HG03342 (cell line): ENCODE data around the gene GSTT2B.
A peak's percentile ranks its signal among the peaks of the same experiment; 100 is the strongest.
"Not testable (repeated sequence)": the region's sequence is repeated elsewhere in the genome, so short reads cannot be mapped to it uniquely, and the experiment has no call there.

ENCODE experiments used
- ATAC-seq: cut with Tn5 transposase; IDR thresholded peaks from one replicate; pipeline ENCODE4 v1.9.1; 2021; ENCODE audit warnings: mild to moderate bottlenecking, moderate library complexity; ENCODE audit not compliant: unreplicated experiment

Gene GSTT2B

GRCh38 chr22:23949764-23950163 lies 11.2 kb downstream of the GSTT2B start:
- ATAC-seq = not testable (repeated sequence)

GRCh38 chr22:23947391-23947790 lies 13.6 kb downstream of the GSTT2B start:
- ATAC-seq = not testable (repeated sequence)

GRCh38 chr22:23940166-23940565 lies 20.8 kb downstream of the GSTT2B start:
- not testable (repeated sequence) for ATAC-seq

GRCh38 chr22:23939017-23939357 lies 22.0 kb downstream of the GSTT2B start:
- no peak for ATAC-seq

- ATAC-seq = no peak
These were observed 22.5 kb downstream of the GSTT2B start for GRCh38 chr22:23938328-23939016.

GRCh38 chr22:23926561-23926960 lies 34.4 kb downstream of the GSTT2B start:
- ATAC-seq = no peak

GRCh38 chr22:23925020-23925606 lies 35.9 kb downstream of the GSTT2B start:
- no peak for ATAC-seq

- ATAC-seq = no peak
These were observed 38.1 kb downstream of the GSTT2B start for GRCh38 chr22:23922921-23923320.

GRCh38 chr22:23921586-23922201 lies 39.3 kb downstream of the GSTT2B start:
- not testable (repeated sequence) for ATAC-seq

GRCh38 chr22:23920267-23920611 lies 40.8 kb downstream of the GSTT2B start:
- not testable (repeated sequence) for ATAC-seq

- ATAC-seq = no peak
These were observed 45.7 kb downstream of the GSTT2B start for GRCh38 chr22:23915290-23915689.

- peak; percentile 89 for ATAC-seq
These were observed 47.2 kb downstream of the GSTT2B start for GRCh38 chr22:23913661-23914353.

- no peak for ATAC-seq
These were observed 47.7 kb downstream of the GSTT2B start for GRCh38 chr22:23913306-23913660.

GRCh38 chr22:23912293-23912903 lies 48.6 kb downstream of the GSTT2B start:
- no peak for ATAC-seq

GRCh38 chr22:23911318-23911980 lies 49.5 kb downstream of the GSTT2B start:
- ATAC-seq = no peak

- ATAC-seq = no peak
These were observed 50.4 kb downstream of the GSTT2B start for GRCh38 chr22:23910496-23911190.

GRCh38 chr22:23909296-23909898 lies 51.6 kb downstream of the GSTT2B start:
- no peak for ATAC-seq

- no peak for ATAC-seq
These were observed 52.3 kb downstream of the GSTT2B start for GRCh38 chr22:23908587-23909205.

- not testable (repeated sequence) for ATAC-seq
These were observed 53.6 kb downstream of the GSTT2B start for GRCh38 chr22:23907423-23907822.
